ENCODE measurements around the gene OR5H2. TPM values are rescaled to one million over a fixed set of nuclear protein-coding genes. Genes with fewer than 3 reads are reported as not detected.

The OR5H2 gene
- total RNA-seq, result not detected

GRCh38 chr3:98282205-98282604 is at the start of gene OR5H2:
OR5H2 (plus strand) TSS chr3:98282505; CDS start chr3:98282903, 398 bp downstream.
- 64 to 71% methylated on average over 2 of the region's 2 CpGs for WGBS, 2 donors
- DNase-seq, result no peak
- H3K36me3 ChIP-seq, result no peaks in the 10 kb centered on the region
- no peak within 1 kb of the TSS for H3K4me3 ChIP-seq (replicated peaks in 1 of 3)
- H3K4me1 ChIP-seq, result no peaks in the 10 kb centered on the region
- no peak within 1 kb of the TSS for H3K27ac ChIP-seq
- intact Hi-C loops (cut with DNase I), result no loop called here
- H3K27me3 ChIP-seq, result no peaks in the 10 kb centered on the region
- H3K9me3 ChIP-seq, result no peaks in the 10 kb centered on the region
- TF ChIP-seq POLR2A (IDR thresholded peaks at IDR 0.05) (no peak), CTCF (IDR thresholded peaks at IDR 0.05) (no peak)

DNA sequence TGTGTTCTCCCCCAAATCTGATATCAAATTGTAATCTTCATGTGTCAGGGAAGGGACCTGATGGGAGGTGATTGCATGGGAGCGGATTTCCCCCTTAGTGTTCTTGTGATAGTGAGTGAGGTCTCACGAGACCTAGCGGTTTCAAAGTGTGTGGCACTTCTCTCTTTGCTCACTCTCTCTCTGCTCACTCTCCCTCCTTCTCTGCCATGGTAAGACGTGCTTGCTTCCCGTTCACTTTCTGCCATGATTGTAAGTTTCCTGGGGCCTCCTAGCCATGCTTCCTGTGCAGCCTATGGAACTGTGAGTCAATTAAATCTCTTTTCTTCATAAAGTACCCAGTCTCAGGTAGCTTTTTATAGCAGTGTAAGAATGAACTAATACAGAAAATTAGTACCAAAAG is 48.8 kb upstream of the OR5H2 start:
- H3K27ac ChIP-seq, result no peak overlapping the region
- intact Hi-C loops (cut with DNase I), result no loop called here
- H3K9me3 ChIP-seq, result no peaks in the 10 kb centered on the region
- no peaks in the 10 kb centered on the region for H3K36me3 ChIP-seq
- no peaks in the 10 kb centered on the region for H3K27me3 ChIP-seq
- no peaks in the 10 kb centered on the region for H3K4me1 ChIP-seq
- H3K4me3 ChIP-seq (replicated peaks in 1 of 3), result no peak overlapping the region
- no peak for DNase-seq
- TF ChIP-seq CTCF (IDR thresholded peaks at IDR 0.05), result no peak
- TF ChIP-seq POLR2A (IDR thresholded peaks at IDR 0.05), result no peak
- WGBS, 2 donors, result 66 to 74% methylated on average over 5 of the region's 5 CpGs

- Histone ChIP-seq H3K4me1 (no peaks in the 10 kb centered on the region), H3K27me3 (no peaks in the 10 kb centered on the region), H3K4me3 (replicated peaks in 1 of 3) (no peak overlapping the region), H3K9me3 (no peaks in the 10 kb centered on the region), H3K27ac (no peak overlapping the region), H3K36me3 (no peaks in the 10 kb centered on the region)
- no peak for DNase-seq
- intact Hi-C loops (cut with DNase I), result no loop called here
- TF ChIP-seq CTCF (IDR thresholded peaks at IDR 0.05) (no peak), POLR2A (IDR thresholded peaks at IDR 0.05) (no peak)
Observed at GRCh38 chr3:98240131-98240530, 42.2 kb upstream of the OR5H2 start.

DNA sequence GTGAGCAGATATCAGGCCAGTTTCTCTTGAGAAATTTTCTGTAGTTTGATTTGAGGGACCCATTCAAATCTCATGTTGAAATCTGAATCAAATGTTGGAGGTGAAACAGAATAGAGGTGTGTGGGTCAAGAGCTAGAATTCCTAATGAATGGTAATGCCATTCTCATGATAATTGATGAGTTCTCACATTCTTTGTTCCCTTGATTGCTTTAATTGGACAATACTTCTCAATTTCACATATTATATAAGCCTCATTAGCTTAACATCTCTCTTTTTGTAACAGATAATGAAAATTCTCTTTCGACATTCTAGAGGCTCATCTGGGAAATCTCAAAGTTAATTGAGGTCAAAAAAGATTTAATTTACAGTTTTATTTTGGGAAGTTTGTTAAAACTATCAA is 40.1 kb upstream of the OR5H2 start:
- Histone ChIP-seq H3K4me3 (replicated peaks in 1 of 3) (no peak overlapping the region), H3K9me3 (no peaks in the 10 kb centered on the region), H3K4me1 (no peaks in the 10 kb centered on the region), H3K36me3 (no peaks in the 10 kb centered on the region), H3K27ac (no peak overlapping the region), H3K27me3 (no peaks in the 10 kb centered on the region)
- intact Hi-C loops (cut with DNase I), result no loop called here
- DNase-seq, result no peak
- TF ChIP-seq POLR2A (IDR thresholded peaks at IDR 0.05), result no peak
- TF ChIP-seq CTCF (IDR thresholded peaks at IDR 0.05), result no peak
- 26 to 81% methylated on average over 1 of the region's 1 CpG for WGBS, 2 donors

DNA sequence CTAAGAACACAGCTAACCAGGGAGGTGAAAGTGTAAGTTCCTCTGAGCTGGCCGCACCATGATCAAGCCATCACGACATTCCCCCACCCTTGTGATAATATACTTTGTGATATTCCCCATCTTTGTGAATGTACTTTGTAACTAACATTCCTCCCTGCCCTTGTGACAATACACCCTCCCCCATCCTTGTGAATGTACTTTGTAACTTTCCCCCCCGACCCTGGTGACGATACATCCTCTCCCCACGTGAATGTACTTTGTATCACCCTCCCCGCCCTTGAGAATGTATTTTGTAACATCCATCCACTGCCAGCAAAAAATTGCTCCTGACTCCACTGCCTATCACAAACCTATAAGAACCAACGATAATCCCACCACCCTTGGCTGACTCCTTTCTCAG is 38.5 kb upstream of the OR5H2 start:
- DNase-seq, result no peak
- 62 to 67% methylated on average over 7 of the region's 7 CpGs for WGBS, 2 donors
- H3K4me3 ChIP-seq (replicated peaks in 1 of 3), result no peak overlapping the region
- intact Hi-C loops (cut with DNase I), result no loop called here
- H3K9me3 ChIP-seq, result no peaks in the 10 kb centered on the region
- H3K27ac ChIP-seq, result no peak overlapping the region
- TF ChIP-seq CTCF (IDR thresholded peaks at IDR 0.05) (no peak), POLR2A (IDR thresholded peaks at IDR 0.05) (no peak)
- no peaks in the 10 kb centered on the region for H3K4me1 ChIP-seq
- H3K27me3 ChIP-seq, result no peaks in the 10 kb centered on the region
- H3K36me3 ChIP-seq, result no peaks in the 10 kb centered on the region
